ENCODE results near the gene FRMD7. TPM values are rescaled to one million over a fixed set of nuclear protein-coding genes. Genes with fewer than 3 reads are reported as not detected.

The FRMD7 gene
- total and polyA plus RNA-seq, 2 experiments from 2014 or later: not detected

DNA sequence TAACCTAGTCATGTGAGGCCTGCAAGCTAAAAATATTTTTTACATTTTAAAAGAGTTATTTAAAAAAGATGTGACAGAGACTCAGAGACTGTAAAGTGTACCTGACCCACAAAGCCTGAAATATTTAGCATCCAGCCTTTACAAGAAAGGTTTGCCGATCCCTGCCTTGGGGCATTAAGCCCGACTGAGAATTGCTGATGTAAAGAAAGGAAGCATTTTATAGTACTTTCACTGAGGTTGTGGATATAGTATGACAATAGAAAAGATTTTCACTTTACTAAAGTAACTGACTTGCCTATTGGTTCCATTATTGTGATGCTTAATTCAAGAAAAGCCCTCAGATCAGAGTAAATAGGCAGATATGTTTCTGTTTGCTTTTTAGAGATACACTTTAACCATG, 87.8 kb downstream of the FRMD7 start:
- Mint-ChIP-seq H3K36me3 (ENCODE audit: low read depth) (no peaks in the 10 kb centered on the region), H3K9me3 (no peaks in the 10 kb centered on the region), H3K4me3 (no peak overlapping the region), H3K27me3 (ENCODE audit: insufficient read depth, low read depth, poor library complexity) (peaks cover 3% of the 10 kb centered on the region), H3K27ac (no peak overlapping the region), H3K4me1 (peaks cover 60% of the 10 kb centered on the region)
- peaks cover 17% of the 10 kb centered on the region for H4K20me1 ChIP-seq (replicated peaks; ENCODE audit: insufficient read depth)
- H3K4me1 ChIP-seq (ENCODE audit: insufficient read depth): peaks cover 75% of the 10 kb centered on the region
- H3K79me2 ChIP-seq (replicated peaks; ENCODE audit: insufficient read depth): peaks cover 93% of the 10 kb centered on the region
- 0 out of 2 replicates have a peak overlapping the region, but pooled peaks have one; percentile 39 for H3K27ac ChIP-seq (ENCODE audit: low read depth)
- no peak for ATAC-seq
- H2AFZ ChIP-seq: no peak overlapping the region
- H3K4me3 ChIP-seq: no peak overlapping the region
- H3K27me3 ChIP-seq (ENCODE audit: insufficient read depth): no peaks in the 10 kb centered on the region
- TF ChIP-seq ZNF114 (CRISPR knock-in tag; IDR thresholded peaks at IDR 0.05): no peak
- TF ChIP-seq, protein P1, sequence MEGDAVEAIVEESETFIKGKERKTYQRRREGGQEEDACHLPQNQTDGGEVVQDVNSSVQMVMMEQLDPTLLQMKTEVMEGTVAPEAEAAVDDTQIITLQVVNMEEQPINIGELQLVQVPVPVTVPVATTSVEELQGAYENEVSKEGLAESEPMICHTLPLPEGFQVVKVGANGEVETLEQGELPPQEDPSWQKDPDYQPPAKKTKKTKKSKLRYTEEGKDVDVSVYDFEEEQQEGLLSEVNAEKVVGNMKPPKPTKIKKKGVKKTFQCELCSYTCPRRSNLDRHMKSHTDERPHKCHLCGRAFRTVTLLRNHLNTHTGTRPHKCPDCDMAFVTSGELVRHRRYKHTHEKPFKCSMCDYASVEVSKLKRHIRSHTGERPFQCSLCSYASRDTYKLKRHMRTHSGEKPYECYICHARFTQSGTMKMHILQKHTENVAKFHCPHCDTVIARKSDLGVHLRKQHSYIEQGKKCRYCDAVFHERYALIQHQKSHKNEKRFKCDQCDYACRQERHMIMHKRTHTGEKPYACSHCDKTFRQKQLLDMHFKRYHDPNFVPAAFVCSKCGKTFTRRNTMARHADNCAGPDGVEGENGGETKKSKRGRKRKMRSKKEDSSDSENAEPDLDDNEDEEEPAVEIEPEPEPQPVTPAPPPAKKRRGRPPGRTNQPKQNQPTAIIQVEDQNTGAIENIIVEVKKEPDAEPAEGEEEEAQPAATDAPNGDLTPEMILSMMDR (conservative IDR thresholded peaks at IDR 0.05; ENCODE audit: low read depth in 2 of 2): no peak
- TF ChIP-seq CREB1 (CRISPR knock-in tag; IDR thresholded peaks at IDR 0.05; ENCODE audit: low read depth): no peak
- TF ChIP-seq, protein P2, sequence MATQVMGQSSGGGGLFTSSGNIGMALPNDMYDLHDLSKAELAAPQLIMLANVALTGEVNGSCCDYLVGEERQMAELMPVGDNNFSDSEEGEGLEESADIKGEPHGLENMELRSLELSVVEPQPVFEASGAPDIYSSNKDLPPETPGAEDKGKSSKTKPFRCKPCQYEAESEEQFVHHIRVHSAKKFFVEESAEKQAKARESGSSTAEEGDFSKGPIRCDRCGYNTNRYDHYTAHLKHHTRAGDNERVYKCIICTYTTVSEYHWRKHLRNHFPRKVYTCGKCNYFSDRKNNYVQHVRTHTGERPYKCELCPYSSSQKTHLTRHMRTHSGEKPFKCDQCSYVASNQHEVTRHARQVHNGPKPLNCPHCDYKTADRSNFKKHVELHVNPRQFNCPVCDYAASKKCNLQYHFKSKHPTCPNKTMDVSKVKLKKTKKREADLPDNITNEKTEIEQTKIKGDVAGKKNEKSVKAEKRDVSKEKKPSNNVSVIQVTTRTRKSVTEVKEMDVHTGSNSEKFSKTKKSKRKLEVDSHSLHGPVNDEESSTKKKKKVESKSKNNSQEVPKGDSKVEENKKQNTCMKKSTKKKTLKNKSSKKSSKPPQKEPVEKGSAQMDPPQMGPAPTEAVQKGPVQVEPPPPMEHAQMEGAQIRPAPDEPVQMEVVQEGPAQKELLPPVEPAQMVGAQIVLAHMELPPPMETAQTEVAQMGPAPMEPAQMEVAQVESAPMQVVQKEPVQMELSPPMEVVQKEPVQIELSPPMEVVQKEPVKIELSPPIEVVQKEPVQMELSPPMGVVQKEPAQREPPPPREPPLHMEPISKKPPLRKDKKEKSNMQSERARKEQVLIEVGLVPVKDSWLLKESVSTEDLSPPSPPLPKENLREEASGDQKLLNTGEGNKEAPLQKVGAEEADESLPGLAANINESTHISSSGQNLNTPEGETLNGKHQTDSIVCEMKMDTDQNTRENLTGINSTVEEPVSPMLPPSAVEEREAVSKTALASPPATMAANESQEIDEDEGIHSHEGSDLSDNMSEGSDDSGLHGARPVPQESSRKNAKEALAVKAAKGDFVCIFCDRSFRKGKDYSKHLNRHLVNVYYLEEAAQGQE (IDR thresholded peaks at IDR 0.05; ENCODE audit: unreplicated experiment): no peak
- TF ChIP-seq JUNB (IDR thresholded peaks at IDR 0.05; ENCODE audit: unreplicated experiment): no peak
- TF ChIP-seq, protein P3, sequence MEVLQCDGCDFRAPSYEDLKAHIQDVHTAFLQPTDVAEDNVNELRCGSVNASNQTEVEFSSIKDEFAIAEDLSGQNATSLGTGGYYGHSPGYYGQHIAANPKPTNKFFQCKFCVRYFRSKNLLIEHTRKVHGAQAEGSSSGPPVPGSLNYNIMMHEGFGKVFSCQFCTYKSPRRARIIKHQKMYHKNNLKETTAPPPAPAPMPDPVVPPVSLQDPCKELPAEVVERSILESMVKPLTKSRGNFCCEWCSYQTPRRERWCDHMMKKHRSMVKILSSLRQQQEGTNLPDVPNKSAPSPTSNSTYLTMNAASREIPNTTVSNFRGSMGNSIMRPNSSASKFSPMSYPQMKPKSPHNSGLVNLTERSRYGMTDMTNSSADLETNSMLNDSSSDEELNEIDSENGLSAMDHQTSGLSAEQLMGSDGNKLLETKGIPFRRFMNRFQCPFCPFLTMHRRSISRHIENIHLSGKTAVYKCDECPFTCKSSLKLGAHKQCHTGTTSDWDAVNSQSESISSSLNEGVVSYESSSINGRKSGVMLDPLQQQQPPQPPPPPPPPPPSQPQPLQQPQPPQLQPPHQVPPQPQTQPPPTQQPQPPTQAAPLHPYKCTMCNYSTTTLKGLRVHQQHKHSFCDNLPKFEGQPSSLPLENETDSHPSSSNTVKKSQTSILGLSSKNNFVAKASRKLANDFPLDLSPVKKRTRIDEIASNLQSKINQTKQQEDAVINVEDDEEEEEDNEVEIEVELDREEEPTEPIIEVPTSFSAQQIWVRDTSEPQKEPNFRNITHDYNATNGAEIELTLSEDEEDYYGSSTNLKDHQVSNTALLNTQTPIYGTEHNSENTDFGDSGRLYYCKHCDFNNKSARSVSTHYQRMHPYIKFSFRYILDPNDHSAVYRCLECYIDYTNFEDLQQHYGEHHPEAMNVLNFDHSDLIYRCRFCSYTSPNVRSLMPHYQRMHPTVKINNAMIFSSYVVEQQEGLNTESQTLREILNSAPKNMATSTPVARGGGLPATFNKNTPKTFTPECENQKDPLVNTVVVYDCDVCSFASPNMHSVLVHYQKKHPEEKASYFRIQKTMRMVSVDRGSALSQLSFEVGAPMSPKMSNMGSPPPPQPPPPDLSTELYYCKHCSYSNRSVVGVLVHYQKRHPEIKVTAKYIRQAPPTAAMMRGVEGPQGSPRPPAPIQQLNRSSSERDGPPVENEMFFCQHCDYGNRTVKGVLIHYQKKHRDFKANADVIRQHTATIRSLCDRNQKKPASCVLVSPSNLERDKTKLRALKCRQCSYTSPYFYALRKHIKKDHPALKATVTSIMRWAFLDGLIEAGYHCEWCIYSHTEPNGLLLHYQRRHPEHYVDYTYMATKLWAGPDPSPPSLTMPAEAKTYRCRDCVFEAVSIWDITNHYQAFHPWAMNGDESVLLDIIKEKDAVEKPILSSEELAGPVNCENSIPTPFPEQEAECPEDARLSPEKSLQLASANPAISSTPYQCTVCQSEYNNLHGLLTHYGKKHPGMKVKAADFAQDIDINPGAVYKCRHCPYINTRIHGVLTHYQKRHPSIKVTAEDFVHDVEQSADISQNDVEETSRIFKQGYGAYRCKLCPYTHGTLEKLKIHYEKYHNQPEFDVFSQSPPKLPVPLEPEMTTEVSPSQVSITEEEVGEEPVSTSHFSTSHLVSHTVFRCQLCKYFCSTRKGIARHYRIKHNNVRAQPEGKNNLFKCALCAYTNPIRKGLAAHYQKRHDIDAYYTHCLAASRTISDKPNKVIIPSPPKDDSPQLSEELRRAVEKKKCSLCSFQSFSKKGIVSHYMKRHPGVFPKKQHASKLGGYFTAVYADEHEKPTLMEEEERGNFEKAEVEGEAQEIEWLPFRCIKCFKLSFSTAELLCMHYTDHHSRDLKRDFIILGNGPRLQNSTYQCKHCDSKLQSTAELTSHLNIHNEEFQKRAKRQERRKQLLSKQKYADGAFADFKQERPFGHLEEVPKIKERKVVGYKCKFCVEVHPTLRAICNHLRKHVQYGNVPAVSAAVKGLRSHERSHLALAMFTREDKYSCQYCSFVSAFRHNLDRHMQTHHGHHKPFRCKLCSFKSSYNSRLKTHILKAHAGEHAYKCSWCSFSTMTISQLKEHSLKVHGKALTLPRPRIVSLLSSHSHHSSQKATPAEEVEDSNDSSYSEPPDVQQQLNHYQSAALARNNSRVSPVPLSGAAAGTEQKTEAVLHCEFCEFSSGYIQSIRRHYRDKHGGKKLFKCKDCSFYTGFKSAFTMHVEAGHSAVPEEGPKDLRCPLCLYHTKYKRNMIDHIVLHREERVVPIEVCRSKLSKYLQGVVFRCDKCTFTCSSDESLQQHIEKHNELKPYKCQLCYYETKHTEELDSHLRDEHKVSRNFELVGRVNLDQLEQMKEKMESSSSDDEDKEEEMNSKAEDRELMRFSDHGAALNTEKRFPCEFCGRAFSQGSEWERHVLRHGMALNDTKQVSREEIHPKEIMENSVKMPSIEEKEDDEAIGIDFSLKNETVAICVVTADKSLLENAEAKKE (CRISPR knock-in tag; IDR thresholded peaks at IDR 0.05): no peak
- TF ChIP-seq STAT1 (IDR thresholded peaks at IDR 0.05; ENCODE audit: unreplicated experiment): no peak
- TF ChIP-seq EZH2phosphoT487 (IDR thresholded peaks at IDR 0.05; ENCODE audit: unreplicated experiment): no peak
- TF ChIP-seq, protein P4, sequence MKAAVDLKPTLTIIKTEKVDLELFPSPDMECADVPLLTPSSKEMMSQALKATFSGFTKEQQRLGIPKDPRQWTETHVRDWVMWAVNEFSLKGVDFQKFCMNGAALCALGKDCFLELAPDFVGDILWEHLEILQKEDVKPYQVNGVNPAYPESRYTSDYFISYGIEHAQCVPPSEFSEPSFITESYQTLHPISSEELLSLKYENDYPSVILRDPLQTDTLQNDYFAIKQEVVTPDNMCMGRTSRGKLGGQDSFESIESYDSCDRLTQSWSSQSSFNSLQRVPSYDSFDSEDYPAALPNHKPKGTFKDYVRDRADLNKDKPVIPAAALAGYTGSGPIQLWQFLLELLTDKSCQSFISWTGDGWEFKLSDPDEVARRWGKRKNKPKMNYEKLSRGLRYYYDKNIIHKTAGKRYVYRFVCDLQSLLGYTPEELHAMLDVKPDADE (IDR thresholded peaks at IDR 0.05): no peak
- no peak for TF ChIP-seq POLR2AphosphoS5 (IDR thresholded peaks at IDR 0.05; ENCODE audit: low read depth)
- TF ChIP-seq ZNF331 (CRISPR knock-in tag; IDR thresholded peaks at IDR 0.05; ENCODE audit: low read depth): no peak
- no peak for TF ChIP-seq EZH2 (IDR thresholded peaks at IDR 0.05; ENCODE audit: low read depth, unreplicated experiment)
- no peak for TF ChIP-seq NANOG (IDR thresholded peaks at IDR 0.05; ENCODE audit: borderline replicate concordance)
- H3K36me3 ChIP-seq (ENCODE audit: insufficient read depth): no peaks in the 10 kb centered on the region
- DNase-seq (ENCODE audit: low spot score): no peak
- peak overlapping the region; percentile 15 for H3K4me2 ChIP-seq
- no peaks in the 10 kb centered on the region for H3F3A ChIP-seq (replicated peaks; ENCODE audit: low read depth)
- no peaks in the 10 kb centered on the region for H3K9me2 ChIP-seq (ENCODE audit: insufficient read depth)

Data from GM23338 (cell line).